Stimulated activated CD4-positive, alpha-beta T cell treated with anti-CD3 and anti-CD28 coated beads, TNF-alpha, amount 100 ng/mL, for 1 hour (primary cell): ENCODE results near the gene FLYWCH2.
"Not testable (repeated sequence)": the region's sequence is repeated elsewhere in the genome, so short reads cannot be mapped to it uniquely, and the experiment has no call there.

Experiments used
- DNase-seq, 3 donors: peaks; one replicate each; pipeline ENCODE4 v3.0.0-alpha.2; 2020; ENCODE audit warnings: low read depth in 3 of 3, low spot score in 1 of 3

FLYWCH2 gene

GRCh38 chr16:2912330-2913199 is 29.6 kb downstream of the FLYWCH2 start:
- no peak for DNase-seq

- DNase-seq: no peak
Measured at GRCh38 chr16:2913603-2914002, 30.6 kb downstream of the FLYWCH2 start.

- DNase-seq: no peak
Measured at GRCh38 chr16:2914233-2914632, 31.2 kb downstream of the FLYWCH2 start.

GRCh38 chr16:2915196-2915929 is 32.3 kb downstream of the FLYWCH2 start:
- DNase-seq: no peak

- peak in 1 of 3 donors; percentile 46 for DNase-seq
Measured at GRCh38 chr16:2919511-2920255, 36.7 kb downstream of the FLYWCH2 start.

GRCh38 chr16:2923481-2923880 is 40.5 kb downstream of the FLYWCH2 start:
- DNase-seq: no peak

GRCh38 chr16:2924901-2925755 is 42.1 kb downstream of the FLYWCH2 start:
- DNase-seq: no peak

GRCh38 chr16:2925951-2926649 is 43.1 kb downstream of the FLYWCH2 start:
- no peak for DNase-seq

GRCh38 chr16:2926650-2926999 is 43.6 kb downstream of the FLYWCH2 start:
- no peak for DNase-seq

GRCh38 chr16:2927010-2927646 is 44.1 kb downstream of the FLYWCH2 start:
- peak; percentile 71 to 74 (median 73) for DNase-seq

GRCh38 chr16:2928151-2928550 is 45.1 kb downstream of the FLYWCH2 start:
- DNase-seq: not testable (repeated sequence)

- DNase-seq: no peak
Measured at GRCh38 chr16:2928796-2929195, 45.8 kb downstream of the FLYWCH2 start.

- DNase-seq: no peak
Measured at GRCh38 chr16:2929693-2930092, 46.7 kb downstream of the FLYWCH2 start.

GRCh38 chr16:2930236-2930635 is 47.2 kb downstream of the FLYWCH2 start:
- no peak for DNase-seq

GRCh38 chr16:2931231-2931914 is 48.4 kb downstream of the FLYWCH2 start:
- DNase-seq: not testable (repeated sequence)

- no peak for DNase-seq
Measured at GRCh38 chr16:2933136-2933535, 50.1 kb downstream of the FLYWCH2 start.

- no peak for DNase-seq
Measured at GRCh38 chr16:2933701-2934100, 50.7 kb downstream of the FLYWCH2 start.

- no peak for DNase-seq
Measured at GRCh38 chr16:2934450-2934849, 51.4 kb downstream of the FLYWCH2 start.

- DNase-seq: no peak
Measured at GRCh38 chr16:2936436-2937011, 53.5 kb downstream of the FLYWCH2 start.
